GM18505 (cell line): ENCODE measurements around the gene TRAPPC12.
"Not testable (repeated sequence)": the region's sequence is repeated elsewhere in the genome, so short reads cannot be mapped to it uniquely, and the experiment has no call there.

Experiments used
- ATAC-seq: cut with Tn5 transposase; IDR thresholded peaks from one replicate; pipeline ENCODE4 v1.9.1; 2021; ENCODE audit not compliant: unreplicated experiment
- POLR2A ChIP-seq: IDR thresholded peaks from 4 replicates; pipeline ENCODE4 v1.6.1; 2011; ENCODE audit warnings: borderline replicate concordance; ENCODE audit not compliant: insufficient read depth, insufficient read length; ENCODE audit errors: extremely low read depth

Gene TRAPPC12

DNA sequence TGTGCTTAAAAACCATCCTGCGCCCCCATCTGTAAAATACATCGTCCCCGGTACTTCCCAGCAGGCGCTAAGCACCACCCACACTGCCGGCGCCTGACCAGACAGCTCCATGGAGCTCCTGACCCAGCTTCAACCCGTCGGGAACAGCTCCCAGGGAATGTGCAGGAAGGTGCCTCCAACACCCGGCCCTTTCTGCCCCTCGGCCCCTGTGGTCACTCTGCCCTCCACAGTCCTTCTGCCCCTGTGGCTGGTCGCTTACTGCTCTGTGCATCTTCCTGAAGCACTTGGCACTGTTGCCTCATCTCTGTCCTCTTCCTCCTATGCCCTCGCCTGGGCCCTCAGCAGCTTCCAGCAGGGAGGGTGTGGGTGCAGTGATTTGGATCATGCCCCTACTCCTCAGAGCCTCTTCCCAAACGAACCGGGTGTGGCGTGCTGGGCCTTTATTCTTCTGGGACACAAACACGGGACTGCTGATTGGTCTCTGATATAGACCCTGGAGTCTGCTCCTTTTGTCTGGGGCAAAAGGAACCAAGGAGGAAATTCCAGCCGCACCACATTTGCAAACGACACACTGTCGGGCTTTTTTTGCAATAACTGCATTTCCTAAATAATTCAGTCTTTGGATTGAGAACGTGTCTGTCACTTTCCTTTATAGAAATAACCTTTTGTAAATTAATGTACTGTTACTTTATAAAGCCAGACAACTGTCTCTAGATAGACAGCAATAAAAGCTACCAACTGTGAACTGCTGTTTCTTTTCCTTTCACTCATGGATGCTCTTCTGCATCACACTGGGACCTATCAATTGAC, 73.9 kb downstream of the TRAPPC12 start:
- ATAC-seq, result no peak
- TF ChIP-seq POLR2A, result no peak

DNA sequence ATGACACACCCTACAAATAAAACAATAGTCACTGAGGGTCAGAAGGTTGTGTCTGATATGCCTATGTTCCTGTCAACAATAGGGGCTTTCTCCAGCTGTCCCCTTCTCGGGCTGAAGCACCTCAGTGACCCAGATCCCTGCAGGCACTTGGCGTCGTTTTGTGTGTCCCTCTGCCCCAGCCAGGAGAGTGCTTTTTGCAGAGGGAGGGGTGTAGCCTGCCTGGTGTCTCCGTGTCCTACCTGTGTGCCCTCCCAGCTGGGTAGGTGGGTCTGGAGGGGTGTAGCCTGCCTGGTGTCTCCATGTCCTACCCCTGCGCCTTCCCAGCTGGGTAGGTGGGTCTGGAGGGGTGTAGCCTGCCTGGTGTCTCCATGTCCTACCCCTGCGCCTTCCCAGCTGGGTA, 74.5 kb downstream of the TRAPPC12 start:
- not testable (repeated sequence) for ATAC-seq

DNA sequence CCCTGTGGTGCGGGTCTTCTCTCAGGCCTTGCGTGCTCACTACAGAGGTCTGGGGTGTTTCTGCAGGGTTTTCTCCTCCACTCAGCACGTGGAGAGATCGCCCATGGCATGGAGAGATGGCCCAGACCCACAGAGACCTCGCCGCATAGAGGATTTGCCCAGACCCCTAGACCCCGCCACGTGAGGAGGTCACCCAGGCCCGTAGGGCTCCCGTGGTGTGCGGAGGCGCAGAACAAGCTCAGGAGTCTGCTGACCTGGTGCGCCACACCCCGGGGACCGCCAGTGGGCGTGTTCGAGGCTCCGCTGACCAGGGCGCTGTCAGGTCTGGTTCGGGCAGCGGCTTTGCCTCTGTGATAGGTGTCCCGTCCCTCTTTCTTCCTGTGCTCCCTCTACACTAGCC, 75.3 kb downstream of the TRAPPC12 start:
- TF ChIP-seq POLR2A, result no peak
- no peak for ATAC-seq

DNA sequence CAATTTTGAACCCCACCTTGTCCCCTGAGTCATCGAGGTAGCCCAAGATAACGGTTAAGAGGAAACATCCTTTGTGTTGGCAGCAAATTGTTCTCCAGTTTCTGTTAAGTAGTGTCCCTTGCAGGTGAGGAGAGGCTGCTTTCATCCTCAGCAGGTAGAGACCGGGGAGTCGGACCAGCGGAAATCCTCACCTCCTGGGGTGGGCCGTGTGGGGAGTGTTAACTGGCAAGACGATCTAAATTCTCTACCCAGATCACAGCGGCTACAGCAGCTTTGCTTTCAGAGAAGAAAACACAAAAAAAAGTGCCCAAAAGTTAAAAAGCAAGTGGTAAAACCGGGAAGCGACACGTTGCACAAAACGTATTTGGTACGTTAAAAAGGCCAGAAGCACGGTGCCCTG, 76.6 kb downstream of the TRAPPC12 start:
- ATAC-seq, result no peak
- no peak for TF ChIP-seq POLR2A

DNA sequence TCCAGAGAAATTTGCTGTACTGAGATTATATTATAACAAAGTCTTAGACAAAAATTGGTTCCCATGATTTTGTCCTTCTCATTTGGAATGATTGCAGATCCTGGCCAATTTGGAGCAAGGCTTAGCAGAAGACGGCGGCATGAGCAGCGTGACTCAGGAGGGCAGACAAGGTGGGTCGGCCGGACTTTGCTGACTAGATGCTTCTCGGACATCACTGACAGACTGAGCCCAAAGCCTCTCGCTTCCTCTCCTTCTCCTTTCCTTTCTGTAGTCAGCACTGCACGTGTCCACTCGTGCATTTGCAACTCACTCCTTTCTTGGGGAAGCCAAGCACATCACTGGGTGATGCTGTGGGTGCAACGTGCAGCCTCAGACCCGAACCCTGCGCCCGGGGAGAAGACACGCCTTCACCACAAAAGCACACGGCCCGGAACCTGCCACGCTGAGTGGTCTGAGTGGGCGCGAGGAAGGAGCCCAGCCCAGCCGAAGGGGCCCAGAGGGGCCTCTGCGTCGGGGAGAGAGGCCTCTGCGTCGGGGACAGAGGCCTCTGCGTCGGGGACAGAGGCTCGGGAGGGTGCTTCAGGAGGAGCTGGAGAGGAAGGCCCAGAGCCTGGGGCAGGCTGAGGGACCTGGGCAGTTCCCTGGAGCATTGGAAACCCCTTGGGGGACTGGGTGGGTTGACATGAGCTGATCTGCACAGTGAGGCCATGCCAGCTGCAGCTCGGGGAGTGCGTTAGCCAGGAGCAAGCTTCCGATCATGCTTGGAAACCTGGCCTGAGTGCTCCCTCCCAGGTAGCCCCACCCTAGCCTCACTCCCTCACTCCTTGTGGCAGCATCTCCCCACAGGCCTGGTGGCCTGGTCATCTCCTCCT, 78.3 kb downstream of the TRAPPC12 start:
- TF ChIP-seq POLR2A, result no peak
- no peak for ATAC-seq

DNA sequence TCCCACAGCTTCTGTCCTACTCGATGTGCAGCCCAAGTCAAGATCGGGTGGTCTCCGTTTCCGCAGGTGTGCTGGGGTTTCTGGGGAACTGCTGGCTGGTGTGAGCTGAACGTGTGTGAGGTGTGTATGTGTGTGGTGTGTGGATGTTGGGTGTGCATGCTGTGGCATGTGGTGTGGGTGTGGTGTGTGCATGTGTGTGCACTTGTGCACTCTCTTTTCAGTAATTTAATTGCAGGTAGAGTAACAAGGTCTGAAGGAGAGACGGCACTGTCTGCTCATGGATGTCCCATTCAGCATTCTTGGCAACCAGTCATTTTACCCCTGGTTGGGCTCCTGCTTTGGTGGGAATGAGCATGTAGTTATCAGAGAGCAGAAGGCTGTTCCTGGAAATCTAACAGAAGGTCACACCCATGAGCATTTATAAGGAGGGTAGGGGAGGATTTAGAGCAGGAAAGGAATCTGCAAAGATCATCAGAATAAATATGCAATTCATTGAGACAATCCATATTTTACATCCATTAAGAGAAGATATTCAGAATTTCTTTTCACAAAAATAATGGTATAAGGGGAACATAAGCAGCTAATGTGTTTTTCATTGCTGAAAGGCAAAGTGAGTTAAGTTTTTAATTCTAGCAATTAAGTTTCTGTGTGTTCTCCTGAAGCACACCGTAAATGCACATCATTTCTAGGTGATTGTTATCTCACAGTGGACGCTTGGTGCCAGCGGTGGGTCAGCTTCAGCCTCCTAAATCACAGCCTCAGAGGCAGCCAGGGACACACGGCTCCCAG, 79.1 kb downstream of the TRAPPC12 start:
- ATAC-seq, result no peak
- no peak for TF ChIP-seq POLR2A

DNA sequence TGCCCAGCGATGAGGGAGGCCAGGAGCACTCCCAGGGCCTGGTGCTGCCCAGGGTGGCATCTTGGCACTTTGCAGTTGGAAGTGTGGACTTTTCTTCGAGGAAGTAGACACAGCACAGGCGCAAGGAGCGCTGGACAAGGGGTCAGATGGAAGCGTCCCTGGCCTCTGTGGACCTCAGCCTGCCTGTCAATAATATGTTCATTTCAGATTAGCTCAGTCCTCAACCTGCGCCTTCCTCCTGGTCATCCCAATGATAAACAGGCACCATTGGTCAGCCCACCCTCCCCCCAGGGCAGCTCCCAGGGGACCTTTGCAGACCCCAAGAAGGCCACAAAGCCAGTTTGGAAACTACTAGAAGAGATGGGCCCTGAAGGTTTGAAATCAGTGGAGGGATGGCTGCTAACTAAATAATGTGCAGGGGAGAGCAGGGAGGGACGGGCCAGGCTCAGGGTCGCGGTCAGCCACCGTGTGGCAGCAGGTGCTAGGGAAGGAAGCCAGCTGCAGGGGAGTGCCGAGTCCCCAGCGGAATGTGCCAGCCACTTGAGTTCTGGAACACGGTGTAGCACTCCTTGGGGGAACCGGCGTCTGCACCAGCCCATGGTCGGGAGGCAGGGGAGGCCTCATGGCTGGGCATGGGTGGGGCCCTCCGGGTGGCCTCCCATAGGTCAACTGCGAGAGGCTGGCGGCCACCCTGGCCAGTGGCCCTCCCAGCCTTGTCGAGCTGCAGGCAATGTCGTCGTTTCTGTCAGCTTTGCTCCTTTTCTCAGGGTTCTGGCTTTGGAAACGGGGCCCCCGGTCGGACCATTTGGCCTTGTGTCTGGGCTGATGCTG, 79.9 kb downstream of the TRAPPC12 start:
- no peak for ATAC-seq
- no peak for TF ChIP-seq POLR2A

DNA sequence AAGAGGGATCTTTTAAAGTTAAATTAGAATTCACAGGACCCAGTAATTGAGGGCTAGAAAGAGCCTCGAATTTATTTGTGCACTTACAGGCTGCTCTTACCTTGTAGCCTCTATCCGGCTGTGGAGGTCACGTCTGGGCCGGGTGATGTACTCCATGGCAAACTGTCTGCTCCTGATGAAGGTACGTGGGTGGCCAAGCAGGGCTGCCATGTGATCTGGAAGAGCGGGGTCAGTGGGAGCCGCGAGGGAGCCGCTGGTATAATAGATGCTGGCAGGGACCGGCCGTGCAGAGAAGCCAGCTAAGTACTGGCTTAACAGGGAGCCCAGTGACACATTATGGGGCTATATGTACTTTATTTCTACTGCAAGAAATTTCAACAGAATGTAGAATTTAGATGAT, 80.7 kb downstream of the TRAPPC12 start:
- TF ChIP-seq POLR2A, result no peak
- ATAC-seq, result no peak

DNA sequence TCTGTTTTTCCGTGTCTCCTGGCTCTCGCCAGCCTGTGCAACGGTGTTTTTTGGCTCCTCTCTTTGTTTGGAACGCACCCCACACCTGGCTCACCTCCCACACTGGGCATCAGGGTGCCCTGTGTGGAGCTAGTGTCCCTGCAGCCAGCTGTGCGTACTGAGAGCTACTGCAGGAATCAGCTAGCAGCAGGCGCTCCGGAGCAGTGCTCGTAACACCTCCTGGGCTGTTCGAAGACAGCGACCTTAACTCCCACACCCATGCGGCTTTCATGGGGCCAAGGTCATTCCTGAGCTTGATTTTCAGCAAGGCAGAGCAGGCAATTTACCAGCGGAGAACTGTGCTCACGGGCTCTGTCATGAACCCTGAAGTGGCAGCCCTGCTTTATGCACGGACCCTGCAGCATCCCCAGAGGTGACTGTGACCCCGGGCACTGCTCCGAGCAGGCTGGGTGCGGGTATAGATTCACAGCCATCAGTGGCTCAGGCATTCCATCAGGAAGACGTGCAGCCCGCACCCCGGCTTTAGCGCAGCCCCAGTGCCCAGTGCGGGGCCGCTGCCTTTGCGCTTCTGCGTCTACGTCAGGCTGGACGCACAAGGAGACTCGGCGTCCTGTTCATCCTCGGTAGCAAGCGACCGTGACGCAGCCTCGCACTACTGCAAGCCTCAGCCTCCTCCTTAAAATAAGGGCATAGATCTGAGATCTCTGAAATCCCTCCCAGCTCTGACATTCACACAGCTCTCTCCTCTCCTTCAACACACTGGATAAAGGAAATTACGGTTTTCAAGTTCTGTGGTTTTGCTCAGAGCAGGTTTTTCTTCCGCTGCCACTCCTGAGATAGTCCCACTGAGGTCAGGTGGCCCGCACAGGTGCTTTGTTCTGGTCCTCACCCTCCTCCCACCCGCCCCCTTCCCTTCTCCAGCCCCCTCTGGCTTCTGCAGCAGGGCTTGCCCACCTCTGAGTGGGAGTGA, 81.6 kb downstream of the TRAPPC12 start:
- no peak for ATAC-seq
- TF ChIP-seq POLR2A, result no peak

DNA sequence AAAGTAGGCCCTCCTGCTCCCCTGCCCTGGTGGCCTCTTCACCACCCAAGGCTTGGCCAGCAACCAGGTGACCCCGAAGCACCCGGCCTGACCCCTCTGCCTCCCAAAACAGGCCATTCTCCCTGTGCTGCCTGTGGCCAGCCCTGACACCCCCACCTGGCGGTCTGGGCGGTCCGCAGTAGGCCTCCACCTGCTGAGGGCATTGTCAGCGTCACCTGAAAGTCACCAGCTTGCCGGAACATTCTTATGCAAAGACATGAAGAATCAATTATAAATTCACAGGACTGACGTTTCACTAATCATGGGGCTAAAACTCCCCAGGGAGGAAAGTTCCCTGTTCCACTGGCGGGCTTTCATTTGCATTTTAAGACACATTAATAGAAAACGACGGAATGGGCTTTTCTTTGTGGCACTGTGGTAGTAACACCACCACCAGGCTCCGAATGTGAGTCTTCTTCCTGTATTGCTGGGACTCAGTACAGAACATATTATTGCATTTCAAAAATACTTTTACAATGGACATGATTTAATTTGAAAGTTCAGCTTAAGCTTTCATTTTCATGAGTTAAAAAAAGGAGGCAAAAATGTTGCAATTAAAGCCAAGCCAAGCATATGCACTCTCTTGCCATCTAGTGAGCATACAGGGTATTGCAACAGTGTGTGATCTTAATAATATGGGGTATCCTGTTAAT, 82.5 kb downstream of the TRAPPC12 start:
- no peak for TF ChIP-seq POLR2A
- ATAC-seq, result peak; percentile 61

DNA sequence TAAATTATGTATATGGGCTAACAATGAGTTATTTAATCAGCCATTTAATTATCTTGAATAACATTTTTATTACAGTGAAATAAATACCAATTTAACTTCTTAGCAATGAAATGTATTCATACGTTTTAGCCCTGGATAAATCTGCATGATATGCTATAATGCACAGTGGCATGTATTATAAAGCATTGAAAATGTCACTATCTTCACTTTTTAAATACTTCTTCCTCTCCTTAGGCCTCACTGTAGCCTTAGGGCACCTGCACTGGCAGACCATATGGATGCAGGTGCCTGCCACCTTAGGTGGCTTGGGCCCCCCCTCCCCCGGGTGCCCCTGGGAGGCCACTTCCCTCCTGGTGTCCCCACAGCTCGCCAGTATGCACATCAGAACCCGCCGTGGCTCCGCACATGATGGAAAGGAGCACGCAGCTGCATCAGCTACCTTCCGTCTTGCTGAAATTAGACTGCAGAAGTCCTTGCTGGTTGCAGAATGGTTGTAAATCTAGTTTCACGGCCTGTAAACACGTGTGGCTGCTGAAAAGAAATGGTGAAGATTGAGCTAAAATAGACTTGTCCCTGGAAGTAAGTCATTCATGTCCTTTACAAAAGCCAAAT, 83.1 kb downstream of the TRAPPC12 start:
- ATAC-seq, result peak; percentile 18
- no peak for TF ChIP-seq POLR2A
